GM19468 (cell line): Measurements from ENCODE around the gene TMEM150A.
A peak's percentile ranks its signal among the peaks of the same experiment; 100 is the strongest.
"Not testable (repeated sequence)": the region's sequence is repeated elsewhere in the genome, so short reads cannot be mapped to it uniquely, and the experiment has no call there.

Experiments used
- ATAC-seq: cut with Tn5 transposase; IDR thresholded peaks from one replicate; pipeline ENCODE4 v1.9.1; 2021; ENCODE audit warnings: mild to moderate bottlenecking, moderate library complexity, moderate number of reproducible peaks; ENCODE audit not compliant: unreplicated experiment; ENCODE audit errors: extremely low read depth

The TMEM150A gene

DNA sequence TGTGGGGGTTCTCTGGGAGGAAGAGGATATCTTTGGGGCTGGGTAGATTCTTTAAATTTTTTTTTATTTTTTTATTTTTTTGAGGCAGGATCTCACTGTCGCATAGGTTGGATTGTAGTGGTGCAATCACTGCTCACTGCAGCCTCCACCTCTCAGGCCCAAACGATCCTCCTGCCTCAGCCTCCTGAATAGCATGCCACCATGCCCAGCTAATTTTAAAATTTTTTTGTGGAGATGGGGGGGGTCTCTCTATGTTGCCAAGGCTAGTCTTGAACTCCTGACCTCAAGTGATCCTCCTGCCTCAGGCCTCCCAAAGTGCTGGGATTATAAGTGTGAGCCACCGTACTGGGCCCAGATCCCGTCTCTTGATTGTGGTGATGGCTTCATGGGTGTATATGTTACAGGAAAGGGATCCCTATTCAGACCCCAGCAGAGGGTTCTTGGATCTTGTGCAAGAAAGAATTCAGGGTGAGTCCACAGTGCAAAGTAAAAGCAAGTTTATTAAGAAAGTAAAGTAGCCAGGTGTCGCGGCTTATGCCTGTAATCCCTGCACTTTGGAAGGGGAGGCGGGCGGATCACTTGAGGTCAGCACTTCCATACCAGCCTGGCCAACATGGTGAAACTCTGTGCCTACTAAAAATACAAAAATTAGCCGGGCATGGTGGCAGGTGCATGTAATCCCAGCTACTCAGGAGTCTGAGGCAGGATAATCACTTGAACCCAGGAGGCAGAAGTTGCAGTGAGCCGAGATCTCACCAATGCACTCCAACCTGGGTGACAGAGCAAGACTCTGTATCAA lies 11.4 kb upstream of the TMEM150A start:
- no peak for ATAC-seq

DNA sequence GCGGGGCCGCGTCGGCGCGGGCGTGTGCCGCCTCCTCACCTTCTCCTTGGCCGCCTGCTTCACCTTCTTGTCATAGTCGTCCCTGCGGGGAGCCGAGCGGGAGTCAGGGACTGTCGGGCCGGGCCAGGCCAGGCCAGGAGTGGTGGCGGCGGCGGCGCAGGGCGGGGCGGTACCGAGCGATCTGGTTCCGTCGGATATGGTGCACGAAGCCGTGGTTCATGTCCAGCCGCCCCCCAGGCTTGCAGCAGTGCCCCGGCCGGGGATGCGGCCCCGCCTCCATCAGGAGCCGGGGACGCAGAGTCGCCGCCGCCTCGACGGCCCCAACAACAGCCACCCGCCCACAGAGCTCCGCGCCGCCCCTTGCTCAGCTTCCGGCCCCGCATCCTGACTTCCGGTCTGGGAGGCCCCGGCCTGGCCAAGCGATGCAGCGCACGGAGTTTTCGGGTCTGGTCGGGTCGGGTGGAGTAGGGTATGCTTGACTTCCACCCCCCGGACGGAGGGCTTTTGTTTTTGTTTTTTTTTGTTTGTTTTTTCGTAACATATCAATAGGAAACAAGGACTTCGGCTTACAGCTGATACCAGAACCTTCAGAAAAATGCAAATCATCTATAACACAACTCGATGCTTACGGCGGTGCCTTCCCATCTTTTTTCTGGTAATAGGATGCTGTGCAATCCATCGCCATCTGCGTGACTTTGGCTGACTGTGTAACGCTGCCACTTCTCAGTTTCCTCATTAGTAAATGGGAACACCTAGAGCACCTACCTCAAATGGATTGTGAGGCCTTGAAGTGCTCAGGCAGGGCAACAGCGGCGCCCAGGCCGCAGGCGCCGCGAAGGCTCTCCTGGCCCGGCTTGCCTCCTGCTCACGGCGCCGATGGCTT lies 9.4 kb upstream of the TMEM150A start, which contains the start of gene C2orf68:
Gene C2orf68 (minus strand): TSS at position 362 of the 883 bp plus-strand sequence. CDS start 82 bp downstream, at position 280.
- ATAC-seq, result no peak

DNA sequence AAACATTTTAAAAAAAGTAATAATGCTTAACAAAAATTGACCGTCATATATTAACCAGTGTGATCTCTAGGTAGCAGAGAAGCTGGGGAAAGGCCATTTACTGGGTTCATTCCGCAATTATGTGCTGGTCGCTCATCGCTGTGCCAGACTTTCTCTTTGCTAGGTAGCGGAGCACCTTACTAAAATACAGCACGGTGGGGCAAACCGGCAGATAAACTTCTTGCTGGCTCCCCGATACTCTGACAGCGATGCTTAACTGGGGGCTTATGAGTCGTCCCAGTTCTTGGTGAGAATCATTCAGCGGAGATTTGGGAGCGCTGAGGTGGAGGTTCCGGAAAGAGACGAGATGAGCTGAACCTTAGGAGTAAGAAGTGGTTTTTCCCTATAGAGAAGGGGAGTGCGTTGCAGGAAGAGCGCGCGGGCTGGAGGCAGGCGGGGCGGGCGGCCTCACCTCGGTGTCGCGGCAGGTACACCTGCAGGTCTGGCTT lies 8.8 kb upstream of the TMEM150A start:
- no peak for ATAC-seq

DNA sequence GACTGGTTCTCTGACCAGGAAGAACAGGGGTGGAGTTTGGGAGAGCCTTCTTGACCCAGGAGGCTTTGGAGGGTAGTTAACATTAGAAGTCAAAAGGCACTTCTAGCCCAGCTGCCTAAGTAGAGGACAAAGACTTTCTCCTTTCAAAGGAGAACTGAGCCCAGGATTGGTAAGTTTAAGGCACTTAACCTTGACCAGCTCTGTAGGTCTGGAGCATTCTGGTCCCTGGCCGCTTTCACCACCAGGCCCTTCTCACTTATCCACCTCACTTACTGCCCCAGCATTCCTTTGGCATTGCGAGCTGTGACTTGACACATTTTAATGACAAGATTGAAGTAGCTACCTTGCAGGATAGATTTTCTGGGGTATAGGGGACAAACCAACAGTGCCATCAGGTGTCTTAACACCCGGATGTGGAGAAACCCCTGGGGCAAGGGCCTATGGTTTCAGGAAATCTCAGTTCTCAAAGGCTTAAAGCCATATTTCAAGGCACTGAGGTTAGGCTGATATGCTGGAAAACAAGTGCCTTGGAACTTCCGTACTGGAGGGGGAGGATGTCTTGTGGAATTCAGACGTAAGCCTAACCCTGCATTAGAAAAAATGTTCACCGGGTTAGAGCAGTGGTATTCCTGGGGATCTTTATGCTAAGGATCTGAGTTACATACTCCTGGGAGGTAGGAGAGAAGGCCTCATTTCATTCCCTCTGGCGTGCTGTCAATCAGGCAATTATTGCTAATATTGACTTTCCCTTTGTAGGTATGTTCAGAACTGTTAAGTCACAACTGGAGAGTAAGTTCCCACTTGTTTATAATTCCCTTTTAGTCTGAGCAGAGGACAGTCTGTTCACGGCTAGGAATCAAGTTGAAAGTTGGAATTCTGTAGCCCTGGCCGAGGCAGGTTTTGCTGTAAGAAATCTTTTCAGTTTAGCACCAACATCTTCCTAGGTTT lies 5.0 kb upstream of the TMEM150A start:
- ATAC-seq, result no peak

DNA sequence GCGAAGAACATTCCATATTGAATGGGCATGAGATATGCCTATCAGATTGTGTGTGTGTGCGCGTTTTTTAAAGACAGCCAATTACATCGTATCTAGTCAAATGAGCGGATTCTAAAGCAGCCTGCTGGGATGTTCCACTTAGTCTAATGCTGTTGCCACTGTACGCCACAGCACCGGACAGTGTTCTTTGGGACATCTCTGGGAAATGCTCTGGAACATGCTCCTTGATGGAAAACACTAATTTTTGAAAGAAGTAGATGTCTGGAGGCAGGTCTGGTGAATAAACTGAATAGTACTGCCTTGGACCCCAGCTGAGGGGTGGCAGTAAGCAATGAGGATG lies 3.6 kb upstream of the TMEM150A start:
- no peak for ATAC-seq

DNA sequence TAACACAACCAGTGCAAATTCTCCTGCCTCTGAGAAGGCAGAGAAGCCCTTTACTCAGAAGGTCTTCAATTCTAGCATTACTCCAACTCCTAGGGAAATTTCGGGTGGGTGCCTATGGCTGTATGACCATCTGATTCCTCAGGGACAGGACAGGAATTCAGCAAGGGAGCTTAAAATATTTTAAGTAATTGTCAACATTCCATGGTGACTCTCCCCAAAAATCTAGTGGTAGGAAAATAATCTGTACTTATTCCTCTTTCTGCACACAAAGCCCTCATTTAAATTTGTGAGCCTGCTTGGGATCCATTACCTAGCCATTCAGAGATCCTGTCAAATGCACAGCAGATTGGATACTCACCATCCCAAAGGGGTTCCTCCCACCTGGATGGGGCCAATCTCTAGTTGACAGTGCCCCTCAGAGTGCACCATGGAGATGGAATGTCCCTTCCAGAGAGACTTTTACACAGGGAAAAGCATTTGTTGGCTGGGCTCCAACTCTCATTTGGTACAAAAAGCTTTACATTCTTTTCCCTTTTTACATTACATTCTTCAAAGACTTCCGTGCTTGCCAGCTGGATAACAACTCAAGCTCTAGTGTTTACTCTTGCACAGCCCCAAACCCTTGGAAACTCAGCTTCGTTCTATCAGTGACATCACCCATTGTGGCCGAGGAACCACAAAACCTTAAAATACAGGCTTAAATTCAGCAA lies 3.1 kb upstream of the TMEM150A start:
- no peak for ATAC-seq

DNA sequence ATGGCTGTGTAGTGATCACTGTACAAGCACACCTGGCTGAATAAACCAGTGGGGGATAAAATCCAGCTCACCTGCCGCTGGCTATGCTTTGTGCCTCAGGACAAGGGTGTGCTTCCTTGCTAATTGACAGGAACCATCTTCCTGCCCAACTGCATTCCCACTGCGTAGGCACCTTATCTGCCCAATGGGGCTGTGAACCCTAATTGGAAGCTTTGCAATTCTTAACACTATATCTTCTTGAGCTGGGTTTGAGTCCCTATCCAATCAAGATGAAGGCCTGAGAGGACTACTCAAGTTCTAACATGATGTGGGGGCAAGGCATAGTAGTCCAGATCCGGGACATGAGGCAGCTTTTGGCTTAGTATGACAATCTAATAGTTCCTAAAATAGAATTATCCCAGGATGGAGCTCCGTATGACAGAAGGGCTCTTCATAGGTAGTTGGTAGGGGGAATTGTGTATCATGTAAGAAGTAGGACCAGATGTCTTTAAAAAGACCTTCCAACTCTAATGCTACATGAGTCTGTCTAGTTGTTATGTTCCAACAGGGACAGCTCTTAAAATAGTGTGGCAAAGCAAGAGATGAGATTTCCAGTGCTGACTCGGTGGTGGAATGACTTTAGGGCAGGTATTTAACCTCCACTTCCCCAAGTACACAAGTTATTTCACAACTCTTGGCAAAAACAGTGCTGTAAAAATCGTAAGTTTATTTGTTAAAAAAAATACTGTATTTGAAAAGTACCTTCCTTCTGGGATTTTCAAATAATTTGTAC lies 2.3 kb upstream of the TMEM150A start:
- no peak for ATAC-seq

DNA sequence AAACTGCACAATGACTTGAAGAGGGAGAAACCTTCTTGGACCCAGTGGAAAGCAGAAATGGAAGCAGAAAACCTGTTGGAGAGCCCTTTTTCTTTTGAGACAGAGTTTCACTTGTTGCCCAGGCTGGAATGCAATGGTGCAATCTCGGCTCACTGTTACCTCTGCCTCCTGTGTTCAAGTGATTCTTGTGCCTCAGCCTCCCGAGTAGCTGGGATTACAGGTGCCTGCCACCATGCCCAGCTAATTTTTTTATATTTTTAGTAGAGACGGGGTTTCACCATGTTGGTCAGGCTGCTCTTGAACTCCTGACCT lies 1.6 kb upstream of the TMEM150A start:
- ATAC-seq, result not testable (repeated sequence)

DNA sequence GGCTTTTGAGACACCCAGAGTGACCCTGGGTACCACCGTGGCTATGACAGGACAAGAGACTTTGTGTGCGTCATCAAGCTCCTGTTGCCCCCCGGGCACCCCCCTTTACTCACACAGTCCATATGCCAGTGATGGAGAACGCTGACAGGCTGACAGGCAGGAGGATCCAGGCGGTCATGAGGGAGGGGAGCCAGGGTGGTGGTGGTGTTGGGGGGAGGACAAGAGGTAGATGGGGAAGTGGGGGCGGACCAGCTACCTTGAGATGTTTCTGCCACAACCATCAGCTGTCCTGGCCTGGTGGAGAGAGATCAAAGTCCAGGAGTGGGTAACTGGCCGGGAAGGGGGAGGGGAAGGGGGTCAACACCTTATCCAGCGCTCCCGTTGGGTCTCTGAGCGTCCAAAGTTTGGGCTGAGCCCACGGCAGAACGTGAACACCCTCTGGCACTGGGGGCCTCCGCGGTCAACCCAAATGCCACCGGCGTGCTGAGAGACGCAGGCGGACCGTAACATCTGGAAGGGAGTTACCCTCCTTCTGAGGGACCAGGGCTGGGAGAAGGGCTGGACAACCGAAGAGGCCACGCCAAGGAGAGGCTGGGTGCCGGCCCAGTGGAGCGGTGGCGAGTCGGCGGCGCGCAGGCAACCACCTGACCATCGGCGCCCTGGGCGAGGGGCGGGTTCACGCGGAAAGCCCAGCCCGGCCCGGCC lies 575 bp downstream of the TMEM150A start:
- peak; percentile 9 for ATAC-seq

DNA sequence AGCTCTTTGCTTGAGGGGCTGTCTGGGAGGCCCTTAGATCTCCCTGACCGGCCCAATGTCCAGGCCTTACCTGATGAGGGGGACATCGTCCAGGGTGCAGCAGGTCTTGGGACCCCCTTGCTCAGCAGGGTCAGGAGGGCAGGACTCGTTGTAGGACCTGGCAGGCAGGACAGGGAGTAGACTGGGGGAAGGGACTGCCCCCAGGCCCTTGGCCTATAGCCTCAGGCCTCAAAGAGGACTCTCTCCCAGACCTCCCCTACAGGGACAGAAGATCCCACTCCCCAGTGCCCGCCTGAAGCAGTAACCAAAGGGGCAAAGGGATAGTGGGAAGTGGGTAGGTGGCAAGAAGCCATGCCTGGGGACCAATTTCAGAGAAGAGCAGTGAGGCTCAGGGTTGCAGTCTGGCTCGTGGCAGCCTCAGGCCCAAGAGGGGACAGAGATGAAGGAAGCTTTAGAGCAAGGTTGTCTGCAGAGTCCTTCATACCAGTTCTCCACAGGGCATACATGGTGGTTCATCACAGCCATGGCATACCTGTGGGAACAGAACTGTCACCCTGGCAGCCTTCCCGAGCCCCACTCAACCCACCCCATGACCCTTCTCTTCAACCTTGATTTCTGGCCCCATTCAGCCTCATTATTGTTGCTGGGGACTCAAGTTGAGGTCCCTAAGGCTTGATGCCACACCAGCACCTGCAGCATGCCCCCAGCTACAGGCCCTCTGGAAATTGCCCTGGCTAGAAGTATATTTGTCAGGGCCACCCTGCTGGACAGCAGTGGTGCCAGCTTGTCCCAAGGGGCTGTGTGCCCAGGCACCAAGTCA lies 1.3 kb downstream of the TMEM150A start:
- no peak for ATAC-seq

DNA sequence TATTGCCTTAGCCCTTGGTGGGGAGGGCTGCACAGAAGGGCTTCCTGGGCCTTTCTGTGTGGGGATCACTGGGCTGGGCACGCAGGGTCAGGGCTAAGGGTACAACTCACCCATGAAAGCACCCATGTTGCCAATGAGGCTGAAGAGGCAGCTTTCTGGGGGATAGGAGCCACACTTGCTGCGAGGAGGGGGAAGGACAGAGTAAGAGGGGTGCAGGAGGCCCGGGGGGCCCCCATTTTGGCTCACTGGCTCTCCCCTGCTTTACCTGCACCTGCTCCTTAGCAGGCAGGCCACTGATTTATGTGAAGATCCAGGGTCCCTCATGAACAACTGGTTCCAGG lies 2.3 kb downstream of the TMEM150A start:
- ATAC-seq, result no peak

DNA sequence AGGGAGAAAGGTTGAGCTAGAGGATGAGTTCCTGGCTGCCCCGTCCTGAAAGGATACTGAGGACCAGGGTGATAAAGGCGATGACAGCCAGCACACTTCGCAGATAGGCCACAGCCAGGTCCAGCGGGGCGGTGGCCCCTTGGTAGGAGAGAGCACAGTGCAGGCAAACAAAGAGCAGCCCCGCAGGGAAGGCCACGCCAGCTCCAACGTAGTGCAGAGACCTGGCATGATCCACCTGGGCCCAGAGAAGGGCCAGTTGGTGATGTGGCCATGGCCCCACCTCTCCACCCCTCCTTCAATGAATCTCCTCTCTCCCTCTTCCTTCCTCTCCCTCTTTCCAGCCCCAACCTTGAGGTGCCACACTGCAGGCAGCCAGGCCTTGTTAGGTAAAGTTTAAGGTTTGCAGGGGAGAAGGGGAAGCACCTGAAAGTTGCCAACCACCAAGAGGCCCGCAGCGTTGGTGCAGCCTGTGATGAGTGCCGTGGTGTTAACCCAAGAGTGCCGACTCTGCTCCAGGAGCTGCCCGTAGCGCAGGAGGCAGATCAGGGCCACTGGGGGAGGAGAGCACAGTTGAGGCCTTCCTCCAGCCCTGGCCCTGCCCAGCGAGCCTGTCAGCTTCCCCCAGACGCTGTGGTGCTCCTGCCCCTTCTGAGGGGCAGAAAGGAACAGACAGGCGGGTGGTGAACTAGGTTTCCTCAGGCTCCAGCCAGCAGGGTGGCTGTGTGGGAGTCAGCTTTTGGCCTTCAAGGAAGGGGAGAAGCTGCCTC lies 2.8 kb downstream of the TMEM150A start:
- no peak for ATAC-seq

DNA sequence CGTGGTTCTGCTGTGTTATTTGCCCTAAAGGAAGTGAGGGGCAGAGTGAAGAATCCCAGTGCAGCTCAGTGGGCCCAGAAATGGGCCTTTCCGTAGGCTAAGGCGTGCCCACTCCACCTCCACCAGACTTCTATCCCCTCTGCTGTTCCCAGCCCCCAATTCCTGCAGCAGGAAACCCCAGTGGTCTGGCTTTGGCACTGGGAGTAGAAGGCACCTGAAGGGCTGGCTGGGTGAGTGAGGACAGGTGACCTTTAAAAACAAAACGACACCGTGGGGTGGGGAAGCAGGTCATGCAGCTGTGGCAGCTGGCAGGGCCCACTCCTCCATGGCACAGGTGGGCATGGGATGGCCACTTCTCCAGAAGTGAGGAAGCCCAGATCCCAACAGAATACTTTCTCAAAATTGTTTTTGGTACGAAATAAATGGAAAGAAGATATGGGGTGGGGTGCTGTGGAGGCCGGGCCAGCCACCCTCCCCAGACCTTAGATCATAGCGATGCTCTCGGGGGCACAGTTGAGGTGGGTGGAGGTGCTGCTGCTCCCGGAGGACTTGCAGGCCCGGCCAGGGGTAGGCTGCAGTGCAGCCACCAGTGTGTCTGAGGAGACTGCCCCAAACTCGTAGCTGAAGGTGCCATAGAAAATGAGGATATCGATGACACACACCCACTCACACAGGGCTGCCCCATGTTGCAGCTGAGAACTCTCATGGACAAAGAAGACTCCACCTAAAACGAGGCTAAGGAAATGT lies 3.7 kb downstream of the TMEM150A start:
- ATAC-seq, result no peak

DNA sequence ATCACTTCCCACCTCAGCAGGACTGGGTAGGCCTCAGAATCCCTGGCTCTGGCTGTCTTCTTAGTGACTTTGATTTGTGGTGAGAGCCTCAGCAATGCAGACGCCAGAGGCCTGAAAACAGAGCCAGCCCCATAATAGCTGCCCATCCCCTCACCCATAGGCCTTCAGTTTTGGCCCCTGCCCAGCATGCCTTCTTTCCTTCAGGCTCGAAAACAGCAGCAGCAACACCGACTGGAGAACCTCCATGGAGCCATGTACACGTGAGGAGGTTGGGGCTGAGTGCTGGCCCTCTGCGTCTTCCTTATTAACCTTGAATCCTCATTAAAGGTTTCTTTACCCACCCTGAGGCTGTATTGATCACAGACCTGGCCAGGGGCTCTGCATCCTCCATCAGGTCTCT lies 5.3 kb downstream of the TMEM150A start:
- ATAC-seq, result no peak

DNA sequence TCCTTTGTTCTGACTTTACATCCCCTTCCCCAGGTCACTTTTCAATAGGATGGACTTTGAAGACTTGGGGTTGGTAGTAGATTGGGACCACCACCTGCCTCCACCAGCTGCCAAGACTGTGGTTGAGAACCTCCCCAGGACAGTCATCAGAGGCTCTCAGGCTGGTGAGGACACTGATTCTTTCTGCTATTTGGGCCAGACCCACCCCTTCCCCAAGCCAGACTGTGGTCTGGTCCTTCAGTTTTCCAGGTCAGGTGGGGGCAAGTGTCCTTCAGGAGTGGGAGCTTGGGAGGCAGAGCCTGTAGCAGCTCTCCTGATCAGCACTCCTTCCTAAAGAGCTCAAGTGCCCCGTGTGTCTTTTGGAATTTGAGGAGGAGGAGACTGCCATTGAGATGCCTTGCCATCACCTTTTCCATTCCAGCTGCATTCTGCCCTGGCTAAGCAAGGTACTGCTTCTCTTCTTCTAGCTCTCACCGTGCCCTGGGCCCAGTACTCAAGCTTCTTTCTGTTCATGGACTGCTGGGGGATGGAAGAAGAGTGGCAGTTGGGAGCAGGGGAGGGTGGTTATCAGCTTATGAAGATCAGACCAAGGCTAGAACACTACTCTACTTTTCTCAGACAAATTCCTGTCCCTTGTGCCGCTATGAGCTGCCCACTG lies 5.9 kb downstream of the TMEM150A start:
- ATAC-seq, result no peak

DNA sequence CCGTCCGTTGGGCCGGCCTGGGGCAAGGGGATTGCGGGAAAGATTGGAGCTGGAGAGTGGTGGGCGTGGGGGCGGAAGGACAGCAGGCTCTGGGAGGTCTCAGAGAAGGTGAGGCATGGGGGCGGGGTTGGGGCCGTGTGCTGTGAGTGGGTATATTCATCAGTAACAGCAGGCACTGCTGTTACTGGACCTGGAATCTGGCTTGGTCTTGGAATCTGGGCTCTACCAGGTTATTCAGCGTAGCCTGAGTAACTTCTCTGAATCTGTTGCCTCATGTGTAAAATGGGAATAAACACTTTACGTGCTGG lies 6.5 kb downstream of the TMEM150A start:
- ATAC-seq, result no peak
